ENCODE data around the gene NUDT15. TPM values are rescaled to one million over a fixed set of nuclear protein-coding genes. Genes with fewer than 3 reads are reported as not detected.
A peak's percentile ranks its signal among the peaks of the same experiment; 100 is the strongest.

The NUDT15 gene
- total RNA-seq, 5 donors from 2014 or later (not counting 1 experiment from before 2014, with no cell fraction given), result 4.9 to 10.4 (median 5.6) TPM

- ATAC-seq (replicated peaks in 1 of 4) (peak; percentile 52 to 67 (median 54)), DNase-seq (peak in 6 of 35 experiments; percentile 1 to 42 (median 5))
- CTCF ChIA-PET, result interaction anchor here (0.6 to 1.3 kb wide), 3 partner anchors 17 to 691 kb away, joined by 3 to 6 read pairs (median 6); partner anchors contain the start of gene MED4 (in 1 of the 2)
- H3K27ac ChIP-seq (ENCODE audit: low read length), result no peak overlapping the region
- Mint-ChIP-seq H3K36me3 (peaks cover 62% of the 10 kb centered on the region), H3K27me3 (no peaks in the 10 kb centered on the region), H3K4me3 (no peak overlapping the region), H3K27ac (peak overlapping the region in 1 of 2 donors; percentile 44), H3K9me3 (no peaks in the 10 kb centered on the region), H3K4me1 (peaks cover 0 to 2% (median 0%) of the 10 kb centered on the region in 3 donors)
- no peaks in the 10 kb centered on the region for H3K9me3 ChIP-seq
- peaks cover 14 to 74% of the 10 kb centered on the region in 2 donors for H3K36me3 ChIP-seq (ENCODE audit: control insufficient read depth in 2 of 2, extremely low read depth in 1 of 2, insufficient read depth in 1 of 2, low read length in 1 of 2)
- H3K4me3 ChIP-seq (ENCODE audit: control insufficient read depth in 1 of 2, extremely low read depth in 1 of 2, low read length in 1 of 2), result no peak overlapping the region
- H3K27me3 ChIP-seq (replicated peaks in 1 of 2; ENCODE audit: control insufficient read depth in 2 of 2, extremely low read depth in 1 of 2, insufficient read depth in 2 of 2, low read length in 1 of 2), result no peaks in the 10 kb centered on the region
- POLR2A ChIA-PET, result no interaction called here
- 35% methylated on average over 2 of the region's 2 CpGs for WGBS (ENCODE audit: insufficient coverage)
- H3K4me1 ChIP-seq (ENCODE audit: control insufficient read depth in 1 of 2, extremely low read depth in 1 of 2, insufficient read depth in 2 of 2, low read length in 2 of 2), result peaks cover 0 to 2% of the 10 kb centered on the region in 2 experiments
Observed at GRCh38 chr13:48078251-48078656, 40.7 kb downstream of the NUDT15 start.

- Histone ChIP-seq H3K4me1 (ENCODE audit: control insufficient read depth in 1 of 2, extremely low read depth in 1 of 2, insufficient read depth in 2 of 2, low read length in 2 of 2) (peaks cover 0 to 2% of the 10 kb centered on the region in 2 experiments), H3K27me3 (replicated peaks in 1 of 2; ENCODE audit: control insufficient read depth in 2 of 2, extremely low read depth in 1 of 2, insufficient read depth in 2 of 2, low read length in 1 of 2) (no peaks in the 10 kb centered on the region), H3K27ac (ENCODE audit: low read length) (no peak overlapping the region), H3K4me3 (ENCODE audit: control insufficient read depth in 1 of 2, extremely low read depth in 1 of 2, low read length in 1 of 2) (no peak overlapping the region), H3K9me3 (no peaks in the 10 kb centered on the region), H3K36me3 (ENCODE audit: control insufficient read depth in 2 of 2, extremely low read depth in 1 of 2, insufficient read depth in 1 of 2, low read length in 1 of 2) (peaks cover 14 to 72% of the 10 kb centered on the region in 2 donors)
- ATAC-seq (replicated peaks in 1 of 4), result no peak
- no peaks in the 10 kb centered on the region for H3K9me3 Mint-ChIP-seq
- POLR2A ChIA-PET, result no interaction called here
- no peak for DNase-seq
- no CpG with 5 or more reads among the region's 4 CpGs for WGBS (ENCODE audit: insufficient coverage)
- peaks cover 51% of the 10 kb centered on the region for H3K36me3 Mint-ChIP-seq
- CTCF ChIA-PET, result no interaction called here
- no peaks in the 10 kb centered on the region for H3K27me3 Mint-ChIP-seq
- no peak overlapping the region for H3K4me3 Mint-ChIP-seq
- H3K4me1 Mint-ChIP-seq, result peaks cover 0 to 2% (median 0%) of the 10 kb centered on the region in 3 donors
- no peak overlapping the region for H3K27ac Mint-ChIP-seq
Observed at GRCh38 chr13:48081739-48082138, 44.2 kb downstream of the NUDT15 start.

- Mint-ChIP-seq H3K9me3 (no peaks in the 10 kb centered on the region), H3K27ac (no peak overlapping the region), H3K4me3 (no peak overlapping the region), H3K27me3 (no peaks in the 10 kb centered on the region), H3K36me3 (peaks cover 33% of the 10 kb centered on the region), H3K4me1 (peaks cover 20 to 22% (median 21%) of the 10 kb centered on the region in 3 donors)
- H3K9me3 ChIP-seq, result no peaks in the 10 kb centered on the region
- H3K4me1 ChIP-seq (ENCODE audit: control insufficient read depth in 1 of 2, extremely low read depth in 1 of 2, insufficient read depth in 2 of 2, low read length in 2 of 2), result peaks cover 0 to 4% of the 10 kb centered on the region in 2 experiments
- POLR2A ChIA-PET, result no interaction called here
- peaks cover 0 to 36% of the 10 kb centered on the region in 2 donors for H3K36me3 ChIP-seq (ENCODE audit: control insufficient read depth in 2 of 2, extremely low read depth in 1 of 2, insufficient read depth in 1 of 2, low read length in 1 of 2)
- ATAC-seq (replicated peaks in 1 of 4) (no peak), DNase-seq (no peak)
- no peak overlapping the region for H3K27ac ChIP-seq (ENCODE audit: low read length)
- no peaks in the 10 kb centered on the region for H3K27me3 ChIP-seq (replicated peaks in 1 of 2; ENCODE audit: control insufficient read depth in 2 of 2, extremely low read depth in 1 of 2, insufficient read depth in 2 of 2, low read length in 1 of 2)
- CTCF ChIA-PET, result no interaction called here
- WGBS (ENCODE audit: insufficient coverage), result no CpG with 5 or more reads among the region's 2 CpGs
- no peak overlapping the region for H3K4me3 ChIP-seq (ENCODE audit: control insufficient read depth in 1 of 2, extremely low read depth in 1 of 2, low read length in 1 of 2)
Observed at GRCh38 chr13:48086272-48086671, 48.7 kb downstream of the NUDT15 start.

GRCh38 chr13:48093588-48093987 is 56.1 kb downstream of the NUDT15 start:
- POLR2A ChIA-PET, result interaction anchor here (0.6 to 1.0 kb wide), 2 partner anchors 55 to 62 kb away, joined by 3 to 4 read pairs; no protein-coding TSS in a partner anchor
- peaks cover 0 to 3% of the 10 kb centered on the region in 2 donors for H3K36me3 ChIP-seq (ENCODE audit: control insufficient read depth in 2 of 2, extremely low read depth in 1 of 2, insufficient read depth in 1 of 2, low read length in 1 of 2)
- Mint-ChIP-seq H3K4me3 (peak overlapping the region; percentile 93 to 97 (median 94)), H3K4me1 (peaks cover 52 to 58% (median 55%) of the 10 kb centered on the region in 3 donors), H3K27me3 (peaks cover 0 to 1% of the 10 kb centered on the region in 2 donors), H3K36me3 (peaks cover 10% of the 10 kb centered on the region), H3K9me3 (peaks cover 0 to 3% (median 0%) of the 10 kb centered on the region in 3 donors), H3K27ac (peak overlapping the region; percentile 23 to 94)
- ATAC-seq (replicated peaks in 1 of 4), result no peak
- H3K4me1 ChIP-seq (ENCODE audit: control insufficient read depth in 1 of 2, extremely low read depth in 1 of 2, insufficient read depth in 2 of 2, low read length in 2 of 2), result peaks cover 13 to 26% of the 10 kb centered on the region in 2 experiments
- WGBS (ENCODE audit: insufficient coverage), result 86% methylated on average over 5 of the region's 9 CpGs
- peaks cover 0 to 3% of the 10 kb centered on the region in 2 experiments for H3K27me3 ChIP-seq (replicated peaks in 1 of 2; ENCODE audit: control insufficient read depth in 2 of 2, extremely low read depth in 1 of 2, insufficient read depth in 2 of 2, low read length in 1 of 2)
- no peak for DNase-seq
- CTCF ChIA-PET, result interaction anchor here in 1 of 2 donors (1.0 to 3.2 kb wide), 2 partner anchors 55 to 61 kb away, joined by 3 to 27 read pairs; partner anchors contain the start of gene NUDT15
- H3K4me3 ChIP-seq (ENCODE audit: control insufficient read depth in 1 of 2, extremely low read depth in 1 of 2, low read length in 1 of 2), result peak overlapping the region; percentile 97 to 99
- H3K9me3 ChIP-seq, result no peaks in the 10 kb centered on the region
- H3K27ac ChIP-seq (ENCODE audit: low read length), result no peak overlapping the region

DNA sequence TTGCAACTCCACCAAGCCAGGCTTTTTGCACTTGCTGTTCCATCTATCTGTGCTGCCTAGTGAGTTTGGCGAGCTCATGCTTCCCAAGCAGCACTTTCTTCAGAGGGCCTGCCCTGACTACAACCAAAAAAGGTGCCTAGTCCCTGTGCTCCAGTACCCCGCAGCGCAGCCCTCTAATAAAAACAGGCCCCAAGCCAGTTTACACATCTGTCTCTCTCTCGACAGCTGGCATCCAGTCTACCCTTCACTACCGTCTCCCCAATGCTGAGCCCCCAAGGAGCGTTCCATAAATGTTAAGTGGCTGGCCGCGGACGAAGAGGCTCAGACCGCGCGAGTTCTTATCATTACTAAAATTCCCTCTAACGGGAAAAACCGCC is 56.9 kb downstream of the NUDT15 start:
- H3K27ac Mint-ChIP-seq, result peak overlapping the region; percentile 91 to 94
- Histone ChIP-seq H3K27ac (ENCODE audit: low read length) (peak overlapping the region; percentile 85), H3K4me1 (ENCODE audit: control insufficient read depth in 1 of 2, extremely low read depth in 1 of 2, insufficient read depth in 2 of 2, low read length in 2 of 2) (peaks cover 13 to 24% of the 10 kb centered on the region in 2 experiments), H3K36me3 (ENCODE audit: control insufficient read depth in 2 of 2, extremely low read depth in 1 of 2, insufficient read depth in 1 of 2, low read length in 1 of 2) (peaks cover 0 to under 1% of the 10 kb centered on the region in 2 donors), H3K27me3 (replicated peaks in 1 of 2; ENCODE audit: control insufficient read depth in 2 of 2, extremely low read depth in 1 of 2, insufficient read depth in 2 of 2, low read length in 1 of 2) (peaks cover 0 to 3% of the 10 kb centered on the region in 2 experiments), H3K9me3 (no peaks in the 10 kb centered on the region), H3K4me3 (ENCODE audit: control insufficient read depth in 1 of 2, extremely low read depth in 1 of 2, low read length in 1 of 2) (peak overlapping the region; percentile 97 to 99)
- WGBS (ENCODE audit: insufficient coverage), result 1% methylated on average over 7 of the region's 14 CpGs
- ChIA-PET POLR2A (interaction anchor here (0.6 to 1.2 kb wide), 5 partner anchors 56 to 163 kb away, joined by 3 to 11 read pairs (median 4); partner anchors contain the start of gene NUDT15 (in 1 of the 2)), CTCF (interaction anchor here in 1 of 2 donors (0.5 to 3.2 kb wide), 10 partner anchors 15 to 207 kb away, joined by 3 to 27 read pairs (median 3); partner anchors contain the start of genes ITM2B and NUDT15)
- peaks cover 5% of the 10 kb centered on the region for H3K36me3 Mint-ChIP-seq
- DNase-seq (peak in 1 of 35 experiments; percentile 4), ATAC-seq (replicated peaks in 1 of 4) (peak in 1 of 4 experiments; percentile 2)
- peak overlapping the region; percentile 93 to 97 (median 94) for H3K4me3 Mint-ChIP-seq
- peaks cover 0 to 1% of the 10 kb centered on the region in 2 donors for H3K27me3 Mint-ChIP-seq
- H3K9me3 Mint-ChIP-seq, result peaks cover 0 to 3% (median 0%) of the 10 kb centered on the region in 3 donors
- H3K4me1 Mint-ChIP-seq, result peaks cover 45 to 50% (median 50%) of the 10 kb centered on the region in 3 donors

GRCh38 chr13:48094781-48095502 is 57.4 kb downstream of the NUDT15 start, which contains the start of gene MED4:
TSS of gene MED4 (minus strand) at chr13:48095104. CDS start at chr13:48095078, 26 bp downstream.
- DNase-seq, result peak; percentile 91 to 98 (median 95)
- H3K4me1 Mint-ChIP-seq, result peaks cover 39 to 45% (median 45%) of the 10 kb centered on the region in 3 donors

More at GRCh38 chr13:48094781-48095502, 57.4 kb downstream of the NUDT15 start, which contains the start of gene MED4:
- H3K4me3 Mint-ChIP-seq, result peak within 1 kb of the TSS; percentile 93 to 97 (median 94)
- peak within 1 kb of the TSS; percentile 91 to 94 for H3K27ac Mint-ChIP-seq
- H3K27ac ChIP-seq (ENCODE audit: low read length), result peak within 1 kb of the TSS; percentile 85
- H3K4me3 ChIP-seq (ENCODE audit: control insufficient read depth in 1 of 2, extremely low read depth in 1 of 2, low read length in 1 of 2), result peak within 1 kb of the TSS; percentile 97 to 99
- no peaks in the 10 kb centered on the region for H3K36me3 Mint-ChIP-seq
- WGBS (ENCODE audit: insufficient coverage), result under 1% methylated on average over 42 of the region's 54 CpGs
- ChIA-PET CTCF (interaction anchor here (0.6 to 3.2 kb wide), 16 partner anchors 16 to 1171 kb away, joined by 3 to 27 read pairs (median 3); partner anchors contain the start of genes NUDT15 (in 2 of the 2) and ITM2B (in 1 of the 2)), POLR2A (interaction anchor here (0.6 to 1.2 kb wide), 6 partner anchors 10 to 1688 kb away, joined by 3 to 7 read pairs (median 3); partner anchors contain the start of gene NUDT15 (in 1 of the 2))
- ATAC-seq (replicated peaks in 1 of 4), result peak; percentile 93 to 99 (median 96)
- H3K9me3 ChIP-seq, result no peaks in the 10 kb centered on the region
- H3K4me1 ChIP-seq (ENCODE audit: control insufficient read depth in 1 of 2, extremely low read depth in 1 of 2, insufficient read depth in 2 of 2, low read length in 2 of 2), result peaks cover 13 to 22% of the 10 kb centered on the region in 2 experiments
- peaks cover 0 to 1% of the 10 kb centered on the region in 2 donors for H3K27me3 Mint-ChIP-seq
- peaks cover 0 to 3% (median 0%) of the 10 kb centered on the region in 3 donors for H3K9me3 Mint-ChIP-seq
- peaks cover 0 to 3% of the 10 kb centered on the region in 2 experiments for H3K27me3 ChIP-seq (replicated peaks in 1 of 2; ENCODE audit: control insufficient read depth in 2 of 2, extremely low read depth in 1 of 2, insufficient read depth in 2 of 2, low read length in 1 of 2)
- H3K36me3 ChIP-seq (ENCODE audit: control insufficient read depth in 2 of 2, extremely low read depth in 1 of 2, insufficient read depth in 1 of 2, low read length in 1 of 2), result no peaks in the 10 kb centered on the region

Measured in T-cell (primary cell).